HG03439 (cell line): ENCODE measurements around the gene BID.

Source experiments
- ATAC-seq: cut with Tn5 transposase; IDR thresholded peaks from one replicate; pipeline ENCODE4 v1.9.1; 2021; ENCODE audit warnings: mild to moderate bottlenecking, moderate library complexity; ENCODE audit not compliant: unreplicated experiment

Gene BID

DNA sequence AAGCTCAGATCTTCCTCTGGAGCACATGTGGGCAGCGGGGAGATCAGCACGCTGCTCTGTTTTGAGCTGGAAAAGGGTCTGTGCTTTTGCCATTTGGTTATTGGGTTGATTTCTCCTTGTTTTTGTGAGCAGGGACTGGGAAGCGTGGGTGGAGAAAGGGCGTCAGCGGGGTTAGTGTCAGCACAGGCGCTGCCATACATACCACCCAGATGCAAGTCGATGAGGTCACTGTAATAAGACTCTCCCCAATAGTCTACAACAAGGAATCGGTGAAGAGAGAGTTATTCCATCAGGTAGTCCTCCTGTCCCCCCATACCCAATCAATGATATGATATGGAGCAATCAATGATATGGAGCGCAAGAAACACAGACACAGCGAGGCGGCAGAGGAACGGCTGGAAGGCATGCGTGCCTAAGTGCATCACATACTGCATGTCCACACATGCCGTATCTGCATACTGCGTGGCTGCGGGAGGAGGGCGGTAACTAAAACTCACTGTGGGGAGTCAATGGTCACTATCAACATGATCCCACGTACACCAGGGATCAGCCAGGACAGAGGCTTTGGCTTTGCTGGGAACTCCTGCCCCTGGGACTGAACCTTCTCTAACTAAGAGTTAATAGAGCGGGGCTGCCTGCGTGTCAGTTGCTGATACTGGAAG lies 29.5 kb upstream of the BID start:
- no peak for ATAC-seq

DNA sequence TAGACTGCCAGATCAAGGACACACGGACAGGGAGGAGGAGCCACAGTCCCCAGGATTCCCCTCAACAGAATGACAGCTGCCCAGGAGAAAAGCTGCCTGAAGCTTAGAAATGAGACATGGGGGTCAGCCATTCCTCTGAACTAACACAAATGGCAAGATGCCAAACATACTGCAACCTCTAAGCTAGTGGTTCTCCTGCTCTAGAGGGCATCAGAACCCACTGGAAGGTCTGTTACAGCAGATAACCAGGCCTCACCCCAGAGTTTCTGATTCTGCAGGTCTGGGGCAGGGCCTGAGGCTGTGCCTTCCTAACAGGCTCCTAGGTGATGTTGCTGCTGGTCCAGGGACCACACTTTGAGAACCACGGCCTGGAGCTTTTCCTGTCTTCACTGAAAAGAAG lies 28.6 kb upstream of the BID start:
- ATAC-seq = no peak

DNA sequence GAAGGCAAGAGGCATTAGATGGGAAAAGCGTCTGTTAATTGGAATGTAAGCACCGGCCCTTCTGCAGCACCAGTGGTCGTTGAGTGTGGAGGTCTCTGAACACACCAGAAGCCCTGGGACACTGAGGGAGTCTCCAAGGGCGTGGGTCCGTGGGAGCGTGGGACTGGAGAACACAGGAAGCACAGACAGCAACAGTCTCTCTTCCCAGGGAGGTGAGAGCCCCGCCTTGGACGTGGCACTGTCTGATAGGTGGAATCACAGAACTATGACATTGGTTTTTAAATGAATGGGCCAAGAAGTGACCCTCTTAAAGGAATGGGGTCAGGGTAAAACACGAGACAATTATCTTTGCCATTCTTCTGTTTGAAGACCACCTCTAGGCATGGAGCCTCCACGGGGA lies 28.1 kb upstream of the BID start:
- ATAC-seq = no peak

DNA sequence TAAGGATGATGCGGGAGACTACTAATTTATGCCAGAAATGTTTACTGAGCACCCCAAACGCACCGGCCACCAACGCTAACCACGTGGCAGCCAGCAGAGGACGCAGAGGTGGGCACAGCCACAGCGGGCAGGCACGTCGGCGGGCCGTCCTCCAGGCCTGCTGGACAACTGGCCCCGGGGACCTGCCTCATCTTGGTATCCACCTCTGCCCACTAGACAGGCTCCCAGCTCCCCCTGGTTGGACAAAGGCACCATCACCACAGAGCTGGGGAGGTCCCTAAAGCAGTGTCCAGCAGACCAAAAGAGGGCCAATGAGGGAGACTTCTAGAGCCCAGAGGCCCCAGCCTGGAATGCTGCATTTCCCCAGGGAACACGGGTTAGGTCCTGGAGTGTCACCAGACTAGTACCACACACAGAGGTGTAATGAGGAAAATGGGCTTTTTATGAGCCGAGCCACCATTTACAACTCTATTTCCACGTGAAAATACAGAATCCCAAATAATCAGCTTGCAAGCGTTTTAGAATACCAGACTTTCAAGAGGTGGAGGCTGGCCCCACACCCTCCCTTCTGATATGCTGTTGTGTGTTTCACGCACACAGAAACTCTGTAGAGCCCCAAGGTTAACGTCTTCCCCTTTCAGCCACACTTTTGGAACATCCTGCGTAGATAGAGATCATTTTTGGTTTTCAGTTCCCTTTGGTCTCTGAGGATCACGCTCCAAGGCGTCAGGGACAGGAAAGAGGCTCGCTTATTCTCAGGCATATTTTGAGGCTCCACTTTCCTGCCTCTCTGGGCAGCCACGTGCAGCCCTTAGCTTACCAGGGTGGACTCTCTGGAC lies 23.7 kb upstream of the BID start:
- no peak for ATAC-seq

DNA sequence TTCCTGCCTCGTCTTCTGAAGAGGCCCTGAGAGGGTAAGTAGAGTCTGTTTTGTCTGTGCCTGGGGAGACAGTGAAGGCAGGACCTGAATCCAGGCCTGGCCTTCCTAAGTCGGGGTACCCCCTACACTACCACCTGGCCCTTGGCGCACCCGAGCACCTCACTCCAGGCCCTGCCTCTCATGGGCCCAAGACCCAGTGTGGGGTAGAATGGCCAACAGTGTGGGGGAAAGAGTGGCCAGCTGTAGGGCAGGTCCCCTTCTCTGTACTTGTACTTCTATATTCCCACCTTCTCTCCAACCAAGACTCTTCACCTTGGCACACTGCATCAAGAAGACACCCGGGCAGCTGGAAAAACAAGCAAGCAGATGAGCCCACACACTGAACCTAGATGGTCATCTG lies 22.4 kb upstream of the BID start:
- ATAC-seq = no peak

DNA sequence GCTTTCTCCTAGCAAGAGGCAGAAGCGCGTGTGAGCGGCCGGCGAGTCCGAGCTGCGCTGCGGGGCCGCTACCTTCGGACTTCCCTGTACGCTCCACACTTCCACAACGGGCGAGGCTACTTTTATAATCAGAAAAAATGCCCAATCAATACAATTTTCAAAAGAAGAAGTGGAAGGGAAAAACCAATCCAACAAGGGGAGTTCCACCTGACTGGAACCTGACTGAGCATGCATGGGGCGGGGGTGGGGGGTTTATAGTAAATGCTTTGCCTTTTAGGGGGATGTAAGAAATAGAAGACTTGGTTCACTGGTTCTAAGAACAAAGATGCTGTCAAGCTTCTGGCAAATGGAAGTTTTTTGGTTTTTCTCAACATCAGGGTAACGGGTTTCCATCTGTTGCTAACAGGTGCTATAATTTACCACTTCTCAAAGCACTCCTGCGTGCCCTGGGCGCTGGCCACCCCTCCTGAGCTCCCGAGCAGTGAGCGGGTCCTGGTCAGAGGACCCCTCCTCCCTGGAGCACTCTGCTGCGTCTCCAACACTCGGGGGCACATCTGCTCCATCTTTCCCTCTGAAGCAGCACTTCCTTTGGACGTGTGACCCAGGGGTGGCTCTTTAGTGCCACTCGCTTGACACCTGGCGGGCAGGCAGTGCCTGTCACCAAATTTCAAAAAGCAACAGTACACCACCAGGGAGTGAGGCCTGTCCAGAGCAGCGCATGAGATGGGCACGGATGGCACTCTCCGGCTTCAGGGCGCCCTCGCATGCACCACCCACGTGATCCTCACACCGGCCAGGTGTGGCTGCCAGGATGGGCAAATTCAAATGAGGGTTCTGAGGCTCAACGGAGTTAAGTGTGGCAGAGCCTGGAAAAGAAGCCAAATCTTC lies 21.6 kb upstream of the BID start:
- ATAC-seq = no peak

DNA sequence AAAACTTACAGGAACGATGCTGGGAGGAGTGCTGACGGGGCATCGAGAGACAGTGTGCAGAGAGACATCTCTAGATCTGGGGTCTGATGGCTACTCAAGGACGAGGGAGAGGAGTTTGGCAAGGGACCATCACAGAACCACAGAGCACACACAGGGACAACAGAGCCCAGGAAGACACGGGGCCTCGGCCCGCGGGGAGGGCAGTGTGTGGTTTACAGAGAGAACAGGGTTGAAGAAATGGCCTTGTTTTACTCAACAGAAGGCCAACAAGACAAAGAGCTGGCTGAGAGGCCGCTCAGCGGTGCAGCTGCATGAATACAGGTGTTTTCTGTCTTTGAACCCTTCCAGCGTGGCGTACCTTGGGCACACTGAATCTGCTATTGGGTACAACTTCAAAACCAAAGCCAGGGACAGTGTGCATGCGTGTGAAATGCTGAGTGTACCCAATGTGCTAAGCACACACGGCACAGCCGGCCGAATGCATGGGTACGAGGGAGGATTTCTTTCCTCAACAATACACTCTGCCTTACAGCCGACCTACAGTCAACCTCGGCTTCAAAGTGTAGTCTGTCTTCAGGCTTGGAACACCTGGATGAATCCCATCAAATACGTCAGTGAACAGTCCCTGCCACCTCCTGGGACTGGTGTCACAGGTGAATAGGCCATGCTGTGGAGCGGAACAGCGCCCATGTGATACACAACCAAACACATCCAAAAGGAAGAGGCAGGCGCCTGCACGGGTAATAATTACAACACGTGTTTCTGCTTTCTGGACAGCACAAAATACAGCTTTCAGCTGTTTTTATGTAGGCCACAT lies 20.7 kb upstream of the BID start:
- no peak for ATAC-seq

DNA sequence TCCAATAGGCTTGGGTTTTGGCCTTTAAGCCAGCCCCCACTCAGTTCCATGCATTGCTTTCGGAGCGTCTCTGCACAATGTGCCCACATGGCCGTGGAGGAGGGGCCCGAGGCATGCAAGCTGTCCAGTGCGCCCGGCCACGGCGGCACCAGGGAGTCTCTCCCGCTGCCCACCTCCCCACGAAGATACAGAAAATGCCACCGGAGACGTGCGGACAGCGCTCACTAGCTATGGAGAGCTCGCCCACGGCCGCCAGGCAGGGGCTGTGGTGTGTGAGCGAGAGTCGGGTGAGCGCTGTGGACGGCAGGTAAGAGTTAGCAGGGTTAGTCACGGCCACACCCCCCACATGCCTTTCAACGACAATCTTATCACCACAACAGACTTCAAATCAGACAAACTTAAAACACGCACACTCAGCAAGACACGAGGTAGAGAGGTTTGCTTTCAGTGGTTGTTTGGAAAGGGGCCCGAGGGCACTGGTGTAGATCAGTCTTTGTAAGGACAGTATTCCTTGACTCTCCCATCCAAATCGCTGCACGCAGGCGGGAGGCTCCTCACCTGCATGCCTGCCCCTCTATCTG lies 18.7 kb upstream of the BID start:
- no peak for ATAC-seq

DNA sequence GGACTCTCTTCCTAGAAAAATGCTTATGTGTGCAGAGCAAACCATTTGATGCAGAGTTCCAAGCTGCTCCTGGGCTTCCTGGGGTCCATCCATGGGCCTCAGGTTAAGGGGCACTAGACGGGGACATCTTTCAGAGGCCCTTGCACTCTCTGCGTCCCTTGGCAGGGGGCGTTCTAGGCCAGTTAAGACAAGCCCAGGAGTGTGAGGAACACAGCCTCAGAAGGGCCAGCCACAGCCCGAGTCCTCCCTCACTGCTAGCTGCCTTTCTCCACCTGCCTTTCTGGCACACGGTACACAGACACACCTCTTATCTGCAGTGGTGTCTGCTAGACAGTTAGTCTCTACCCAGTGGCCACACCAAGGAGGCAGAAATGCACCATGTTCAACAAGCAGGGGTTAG lies 18.0 kb upstream of the BID start:
- no peak for ATAC-seq

DNA sequence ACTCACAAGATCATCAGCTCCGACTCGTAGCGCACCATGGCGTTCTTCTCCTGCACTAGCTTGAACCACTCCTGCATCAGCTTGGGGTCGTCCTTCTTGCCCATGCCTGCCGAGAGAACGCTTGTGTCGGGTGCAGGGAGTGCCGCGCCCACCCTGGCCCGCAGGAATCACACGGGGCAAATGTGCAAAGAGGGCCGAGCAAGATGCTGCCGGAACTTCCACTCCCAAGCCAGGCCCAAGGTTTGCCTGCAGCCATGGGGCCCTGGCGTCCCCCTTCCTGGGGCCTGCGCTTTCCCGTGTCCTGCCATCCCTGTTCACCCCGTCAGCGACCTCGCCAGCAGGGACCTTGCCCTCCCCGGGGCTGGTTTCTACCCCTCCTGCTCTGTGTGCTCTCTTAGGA lies 16.9 kb upstream of the BID start:
- no peak for ATAC-seq

DNA sequence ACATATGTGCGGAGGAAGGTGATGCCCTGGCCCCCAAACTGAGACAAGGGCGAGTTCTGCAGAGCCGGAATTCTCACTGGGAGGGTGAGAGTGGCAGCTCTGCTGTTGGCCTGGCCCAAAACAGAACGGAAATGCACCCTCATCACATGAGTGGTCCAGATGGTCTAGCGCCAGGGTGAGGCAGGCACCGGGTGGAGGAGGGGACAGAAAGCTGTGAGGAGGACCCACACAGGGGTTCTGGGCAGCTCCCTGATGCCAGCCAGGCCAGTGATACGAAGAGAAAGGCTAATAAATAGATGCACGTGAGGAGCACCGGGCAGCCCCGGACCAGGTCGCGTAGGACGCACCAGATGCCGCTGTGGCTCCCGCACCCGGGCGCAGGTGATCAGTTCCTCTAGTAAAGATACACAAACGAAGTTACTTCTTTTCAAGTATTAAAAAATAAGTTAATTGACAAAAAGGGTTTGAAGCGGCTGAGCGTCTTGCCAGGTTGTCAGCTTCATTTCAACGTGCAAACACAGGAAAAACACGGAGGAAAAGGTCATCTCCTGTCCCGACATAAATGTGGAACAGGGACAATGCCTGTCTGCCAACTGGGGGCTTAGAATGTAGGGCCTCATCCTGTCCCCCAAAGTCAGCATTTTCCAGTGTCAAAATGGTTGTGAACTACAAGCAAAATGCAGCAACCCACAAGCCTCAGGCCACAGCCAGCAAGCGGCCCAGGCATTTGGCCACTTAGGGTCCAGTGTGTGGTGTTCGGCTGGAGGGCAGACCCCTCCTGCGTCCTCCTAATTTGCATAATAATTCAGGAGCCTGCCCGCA lies 15.3 kb upstream of the BID start:
- no peak for ATAC-seq

DNA sequence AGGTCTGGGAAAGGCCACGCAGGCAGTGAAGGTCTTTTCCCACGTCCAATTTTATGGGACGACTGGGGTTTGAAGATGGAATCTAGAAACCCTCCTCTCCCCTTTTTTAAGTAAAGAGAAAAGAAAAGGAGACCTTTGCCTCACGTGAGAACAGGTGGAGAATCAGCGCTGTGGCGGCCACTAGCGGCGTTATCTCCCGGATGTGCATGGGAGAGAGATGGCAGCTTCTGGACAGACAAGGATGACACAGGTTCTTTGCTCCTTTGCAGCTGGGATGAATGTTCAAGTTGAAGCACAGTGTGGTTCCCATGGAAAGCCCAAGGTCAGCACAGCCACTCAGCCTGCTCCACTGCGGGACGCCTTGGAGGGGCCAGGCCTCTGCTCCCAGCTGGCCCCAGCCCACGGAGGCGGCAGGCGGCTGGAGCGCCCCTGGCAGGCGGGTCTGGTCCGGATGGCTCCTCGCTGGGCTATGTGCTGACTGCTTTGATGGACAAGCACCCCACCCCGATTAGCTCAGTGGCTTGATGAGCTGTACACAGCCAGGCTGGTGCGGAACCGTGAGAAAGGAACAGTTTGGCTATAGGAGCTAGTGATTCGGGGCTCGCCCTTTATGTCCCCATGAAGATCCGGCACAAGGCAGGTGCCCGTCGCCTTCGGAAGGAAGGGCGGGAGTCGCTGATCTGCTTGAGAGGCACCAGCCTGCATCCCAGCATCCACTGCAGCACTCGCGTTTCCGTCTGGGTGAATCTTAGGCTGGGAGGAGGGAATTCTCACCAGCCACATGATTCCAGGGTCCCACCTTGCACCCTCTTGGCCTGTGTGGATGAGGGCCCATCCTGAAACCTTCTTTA lies 14.5 kb upstream of the BID start:
- ATAC-seq = no peak

DNA sequence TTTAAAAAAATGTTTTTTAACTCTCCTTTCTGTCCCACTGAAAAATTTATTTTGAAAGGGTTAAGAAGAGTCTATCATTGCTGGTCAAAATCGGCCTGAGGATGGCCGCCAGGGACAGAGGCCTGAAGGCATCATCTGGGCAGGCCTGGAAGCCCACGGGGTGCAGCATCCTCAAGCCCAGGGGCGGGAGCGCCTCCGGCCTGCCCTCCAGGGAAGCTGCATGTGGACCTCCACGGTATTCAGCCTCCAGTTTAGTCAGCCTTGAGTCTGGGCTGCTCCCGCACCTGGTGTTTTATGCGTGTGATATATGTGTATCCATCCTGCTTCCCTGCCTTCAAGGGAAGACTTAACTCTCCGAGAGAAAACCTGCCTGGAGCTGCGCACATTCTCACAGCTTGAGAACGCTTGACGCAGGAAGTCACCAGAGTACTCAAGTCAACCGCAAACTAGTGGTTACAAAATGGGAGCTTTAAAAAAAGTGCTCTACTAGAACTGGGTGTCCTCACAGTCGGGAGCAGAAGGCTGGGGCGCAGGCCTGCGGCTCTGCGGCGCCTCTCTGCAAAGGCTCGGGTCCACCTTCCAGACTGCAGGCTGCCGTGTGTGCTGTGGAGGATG lies 13.6 kb upstream of the BID start:
- ATAC-seq = no peak

DNA sequence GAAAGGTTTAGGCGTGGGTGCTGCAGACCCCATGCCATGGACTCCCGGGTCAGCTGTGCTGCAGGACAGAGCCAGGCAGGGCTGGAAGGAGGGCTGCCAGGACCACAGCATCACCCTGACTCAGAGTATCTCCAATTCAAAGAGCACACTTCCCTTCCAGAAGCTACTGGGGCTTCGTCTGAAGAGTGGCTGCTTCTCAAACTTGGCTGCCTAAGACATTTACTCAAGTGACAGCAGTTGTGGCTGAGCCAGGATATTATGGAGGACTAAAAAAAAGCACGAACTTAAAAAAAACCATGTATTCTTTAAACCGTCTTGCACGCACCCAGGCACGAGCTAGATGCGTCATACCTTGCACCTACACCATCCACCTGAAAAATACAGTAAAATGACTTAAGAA lies 13.0 kb upstream of the BID start:
- ATAC-seq = no peak

DNA sequence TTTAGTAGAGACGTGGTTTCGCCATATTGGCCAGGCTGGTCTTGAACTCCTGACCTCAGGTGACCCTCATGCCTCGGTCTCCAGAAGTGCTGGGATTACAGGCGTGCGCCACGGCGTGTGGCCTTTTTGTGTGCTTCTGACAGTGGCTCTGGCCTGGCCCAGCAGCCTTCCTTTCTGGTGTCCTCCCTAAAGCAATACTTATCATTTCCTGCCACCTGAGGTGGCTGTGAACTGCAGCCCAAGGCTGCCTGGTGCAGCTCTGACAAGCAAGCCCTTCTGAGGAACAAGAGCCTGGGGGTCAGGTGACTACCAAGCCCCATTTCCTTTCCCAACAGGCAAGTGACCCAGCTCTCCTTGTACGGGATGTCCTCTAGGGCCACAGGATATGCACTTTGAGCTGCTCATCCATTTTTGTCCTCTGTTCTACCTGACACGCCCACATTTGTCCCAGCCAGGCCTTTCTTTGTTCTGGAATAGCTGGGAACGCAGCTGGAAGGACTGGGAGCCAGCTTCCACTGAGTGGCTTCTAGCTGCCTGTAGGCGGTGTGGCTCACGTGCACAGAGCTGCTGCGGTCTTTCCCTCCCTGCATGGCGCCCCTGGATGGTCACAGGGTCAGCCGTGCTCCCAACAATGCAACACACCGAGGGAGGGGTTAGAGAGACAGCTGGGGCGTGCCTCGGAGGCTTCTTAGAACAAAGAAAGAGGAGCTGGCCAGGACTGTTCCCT lies 12.3 kb upstream of the BID start:
- no peak for ATAC-seq

DNA sequence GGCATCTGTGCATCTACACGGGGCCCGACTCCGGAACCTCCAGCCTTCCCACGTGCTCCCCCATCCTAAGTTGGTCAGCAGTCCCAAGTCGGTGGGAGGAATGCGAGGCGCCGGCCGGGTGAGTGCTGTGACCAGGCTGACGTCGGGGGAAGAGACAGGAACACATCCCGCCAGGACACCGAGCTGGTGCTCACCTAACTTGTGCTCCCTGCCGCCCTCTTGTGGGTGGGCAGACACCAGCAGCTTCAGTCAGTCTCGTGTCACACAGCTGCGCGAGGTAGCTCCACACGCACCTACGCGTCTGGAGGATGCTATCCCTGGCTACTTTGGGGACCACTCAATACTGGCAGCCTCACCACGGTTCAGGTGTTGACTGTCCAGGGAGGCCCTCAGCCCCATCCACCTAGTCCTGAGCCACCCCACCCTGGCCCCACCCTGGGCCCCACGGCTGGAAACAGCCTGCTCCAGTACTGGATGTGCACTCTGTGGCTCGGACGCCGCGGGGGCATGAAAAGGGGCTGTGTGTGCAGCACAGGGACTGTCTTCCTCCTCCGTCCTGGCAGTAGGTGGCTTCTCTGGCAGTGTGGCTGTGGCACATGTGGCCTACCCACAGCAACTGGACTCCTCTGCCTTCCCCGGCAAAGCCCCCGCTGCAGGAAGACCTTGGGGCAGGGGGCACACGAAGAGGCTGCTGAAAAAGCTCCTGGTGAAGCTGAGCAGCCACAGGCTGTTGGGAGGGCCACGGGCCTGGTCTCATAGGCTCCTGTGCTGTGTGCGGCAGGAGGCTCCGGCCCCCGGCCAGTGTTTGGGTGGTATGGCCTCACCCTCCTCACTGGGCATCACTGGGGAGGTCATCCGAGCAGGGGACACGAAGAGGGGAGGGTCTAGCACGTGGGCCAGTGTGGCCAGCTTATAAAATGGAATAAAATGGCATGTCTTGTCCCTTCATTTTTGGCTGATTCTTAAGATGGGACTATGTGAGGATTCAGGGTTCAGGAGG lies 11.2 kb upstream of the BID start:
- no peak for ATAC-seq
